Activated CD4-positive, alpha-beta T cell treated with anti-CD3 and anti-CD28 coated beads, Interleukin-2, amount 50 U/mL, for 48 hours (primary cell): ENCODE results near the gene RPAP3.
A peak's percentile ranks its signal among the peaks of the same experiment; 100 is the strongest.

Experiments used
- DNase-seq, 2 experiments: peaks; one replicate each; pipeline ENCODE4 v3.0.0-alpha.2; 2020

Gene RPAP3

DNA sequence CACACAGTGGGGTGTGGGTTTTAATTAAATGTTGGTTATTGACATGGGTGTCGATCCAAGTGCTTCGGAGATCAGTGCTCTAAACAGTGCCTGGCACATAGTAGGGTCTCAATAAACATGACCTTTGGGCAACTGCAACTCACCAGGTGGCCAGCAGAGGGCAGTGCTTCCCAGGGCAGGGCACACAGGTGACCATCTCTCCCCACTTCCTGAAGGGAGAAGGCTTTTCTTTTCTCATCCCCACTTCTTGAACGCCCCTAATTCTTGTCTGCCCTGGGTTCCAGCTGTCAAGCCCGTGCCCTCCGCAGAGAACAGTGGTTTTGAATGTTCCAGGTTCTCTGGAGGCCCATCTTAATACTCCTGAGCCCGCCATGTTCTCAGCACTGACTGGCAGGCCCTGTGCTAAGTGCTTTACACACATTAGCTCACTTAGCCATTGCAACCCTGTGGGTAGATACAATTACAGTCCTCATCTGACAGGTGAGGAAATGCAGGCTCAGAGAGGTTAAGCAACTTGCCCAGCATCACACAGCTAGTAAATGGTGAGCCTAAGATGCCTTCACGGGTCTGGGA, 36.5 kb upstream of the RPAP3 start:
- DNase-seq = peak; percentile 87 to 88

DNA sequence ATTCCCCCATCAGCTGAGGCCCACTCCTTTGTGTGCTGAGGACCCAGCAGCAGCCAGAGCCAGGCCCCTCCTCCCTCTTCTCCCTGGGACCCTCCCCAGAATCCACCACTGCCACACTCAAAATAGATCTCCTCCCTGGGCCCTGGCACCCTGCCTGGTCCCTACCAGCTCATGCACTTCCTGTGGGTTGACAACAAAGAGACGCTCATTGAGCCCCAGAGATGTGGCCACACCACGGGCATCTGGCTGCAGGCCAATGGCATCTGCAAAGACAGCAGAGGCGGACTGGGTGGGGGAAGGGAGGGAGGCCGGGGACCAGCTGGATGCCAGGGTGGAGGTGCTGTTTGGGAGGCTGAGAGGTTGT, 35.5 kb upstream of the RPAP3 start:
- peak; percentile 64 to 74 for DNase-seq

DNA sequence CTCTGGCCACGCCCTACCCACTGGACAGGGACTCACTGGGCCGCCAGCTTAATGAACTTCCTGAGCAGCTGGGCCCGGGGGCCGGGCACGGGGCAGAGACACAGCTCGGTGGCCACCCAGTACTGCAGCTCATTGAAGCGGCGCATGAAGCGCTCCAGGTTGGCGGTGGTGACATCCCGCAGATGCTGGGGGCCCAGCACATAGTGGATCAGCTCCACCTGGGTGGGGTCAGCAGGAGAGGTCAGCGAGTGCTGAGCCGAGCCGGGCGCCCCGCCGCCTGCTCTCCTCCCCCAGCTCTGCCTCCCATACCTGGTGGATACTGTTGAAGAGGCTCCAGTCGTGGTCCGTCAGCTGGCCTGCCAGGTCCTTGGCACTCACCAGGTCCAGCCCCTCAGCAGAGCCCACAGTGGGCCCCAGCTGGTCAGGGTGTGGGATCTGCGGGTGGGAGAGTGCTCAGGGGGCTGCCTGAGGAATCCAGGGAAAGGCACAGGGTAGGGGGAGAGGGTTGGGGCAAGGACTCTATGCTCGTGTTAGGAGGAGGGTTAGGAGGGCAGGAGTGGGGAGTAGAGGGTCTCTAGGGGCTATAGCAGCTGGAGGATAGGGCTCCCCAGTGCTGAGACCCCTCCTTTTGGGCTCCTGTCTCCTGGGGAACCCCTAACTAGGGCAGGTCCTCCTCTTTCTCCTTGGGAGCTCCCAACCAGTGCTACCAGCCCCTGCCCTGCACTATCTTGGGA, 34.9 kb upstream of the RPAP3 start:
- DNase-seq = no peak

DNA sequence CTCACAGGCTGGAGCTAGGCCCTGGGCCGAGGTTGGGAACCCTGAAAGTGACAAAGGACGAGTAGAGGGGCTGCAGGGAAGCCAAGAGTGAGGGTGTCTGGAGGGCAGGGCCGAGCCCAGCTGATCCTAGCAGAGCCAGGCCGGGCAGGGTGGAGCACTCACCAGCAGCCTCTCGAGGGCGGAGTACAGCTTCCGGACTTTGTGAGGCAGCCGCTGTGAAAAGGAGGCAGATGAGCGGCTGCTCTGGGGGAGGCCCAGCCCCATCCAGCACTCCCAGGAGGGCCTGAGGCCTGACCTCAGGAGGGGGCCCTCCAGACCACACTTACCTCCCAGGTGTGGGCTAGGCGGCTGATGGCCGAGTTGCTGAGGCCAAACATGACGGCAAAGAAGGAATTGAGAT, 34.1 kb upstream of the RPAP3 start:
- no peak for DNase-seq

DNA sequence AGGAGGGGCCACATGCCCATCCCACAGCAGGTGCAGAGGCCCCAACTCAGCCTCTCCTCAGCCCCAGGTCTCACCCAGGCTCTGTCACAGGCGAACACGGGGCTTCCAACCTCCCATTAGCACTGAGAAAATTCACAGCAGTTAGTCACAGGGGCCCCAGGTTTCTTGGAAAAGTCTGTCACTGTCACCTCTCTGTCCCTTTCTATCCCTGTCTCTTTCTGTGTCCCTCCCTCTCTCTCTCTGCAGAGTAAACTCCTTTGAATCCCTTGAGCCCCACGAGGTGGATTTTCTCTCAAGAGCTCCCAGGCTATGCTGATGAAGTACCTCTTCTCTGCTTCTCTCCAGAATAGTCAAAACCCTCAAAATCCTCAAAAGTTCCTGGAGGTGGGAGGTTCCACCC, 33.5 kb upstream of the RPAP3 start:
- DNase-seq = no peak

DNA sequence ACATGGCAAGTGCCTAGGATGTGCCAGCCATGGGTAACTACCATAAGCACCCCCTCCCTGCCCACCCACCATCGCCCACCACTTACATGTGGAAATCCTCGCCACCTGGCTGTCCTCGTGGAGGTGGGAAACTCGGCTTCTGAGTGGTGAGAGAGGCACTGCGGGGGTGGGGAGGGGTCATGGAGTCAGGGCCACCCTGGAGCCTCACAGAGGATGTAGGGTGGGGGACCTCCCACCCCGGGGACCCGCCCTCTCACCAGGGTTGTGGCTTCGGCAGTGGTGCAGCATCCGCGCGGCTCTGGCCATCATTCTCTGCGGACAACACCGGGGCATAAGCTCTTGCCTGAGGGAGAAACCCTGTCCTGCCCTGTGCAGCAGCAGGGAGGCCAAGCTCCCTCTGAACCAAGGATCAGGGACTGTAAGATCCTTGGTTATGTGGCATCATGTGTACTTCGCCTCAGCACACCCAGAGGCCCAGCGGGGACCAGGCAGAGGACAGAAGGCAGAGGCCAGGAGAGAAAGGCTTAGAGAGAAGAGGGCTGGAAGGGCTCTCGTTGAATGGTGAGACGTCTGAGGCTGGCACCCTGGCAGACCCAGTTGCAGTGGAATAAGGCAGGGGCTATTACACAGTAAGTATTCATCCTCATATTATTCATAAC, 32.2 kb upstream of the RPAP3 start:
- no peak for DNase-seq

DNA sequence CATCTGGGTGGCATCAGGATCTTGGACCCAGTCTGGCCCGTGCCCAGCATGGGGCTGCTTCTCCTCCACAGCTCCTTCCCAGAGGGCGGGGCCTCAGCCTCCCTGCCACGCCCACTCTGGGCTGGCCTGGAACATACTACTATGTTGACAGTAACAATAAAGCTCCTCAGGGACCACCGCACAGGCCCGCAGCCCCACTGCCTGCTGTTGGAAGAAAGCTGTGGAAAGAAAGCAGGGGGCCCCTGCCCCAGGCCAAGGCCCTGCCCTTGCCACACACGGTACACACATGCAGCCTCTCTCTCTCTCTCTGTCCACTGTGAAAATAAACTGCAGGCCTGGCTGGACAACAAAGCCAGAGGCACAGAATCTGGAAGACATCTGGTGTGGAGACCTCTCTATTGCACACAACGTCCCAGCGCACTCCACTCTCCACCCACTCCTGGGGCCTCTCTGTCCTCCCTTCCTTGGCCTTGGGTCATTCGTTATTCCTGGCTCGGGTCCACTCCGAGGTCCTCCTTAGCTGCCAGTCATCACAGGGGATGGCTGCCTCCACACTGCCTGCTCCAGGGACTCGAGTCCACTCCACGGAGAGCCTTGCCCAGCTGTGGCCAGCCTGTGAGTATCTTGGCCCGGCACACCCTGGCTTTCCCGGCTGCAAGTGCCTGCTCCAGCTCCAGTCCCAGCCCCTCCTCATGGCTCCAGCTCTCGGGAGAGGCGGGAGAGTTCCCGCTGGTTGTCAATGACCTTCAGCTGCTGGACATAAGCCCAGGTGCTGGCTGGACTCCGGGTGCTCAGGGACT, 31.2 kb upstream of the RPAP3 start:
- DNase-seq = no peak

DNA sequence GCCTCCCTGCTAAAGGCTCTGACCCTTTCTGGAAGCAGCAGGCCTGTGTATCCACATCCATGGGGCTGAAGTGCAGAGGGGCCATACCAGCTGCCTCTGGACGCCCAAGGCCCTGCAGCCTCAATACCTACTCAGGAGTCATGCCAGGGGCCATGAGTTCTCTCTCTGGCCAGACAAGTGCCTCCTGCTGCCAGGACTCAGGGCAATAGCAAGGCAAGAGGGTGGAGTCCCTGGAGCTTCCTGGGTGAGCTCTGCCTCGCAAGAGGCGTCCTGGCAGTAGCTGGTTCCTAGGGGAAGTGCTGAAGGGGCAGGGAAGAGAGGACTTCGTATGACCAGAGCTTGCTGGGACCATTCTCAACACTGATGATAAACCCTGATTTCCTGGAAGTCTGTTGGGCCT, 30.4 kb upstream of the RPAP3 start:
- DNase-seq = no peak

DNA sequence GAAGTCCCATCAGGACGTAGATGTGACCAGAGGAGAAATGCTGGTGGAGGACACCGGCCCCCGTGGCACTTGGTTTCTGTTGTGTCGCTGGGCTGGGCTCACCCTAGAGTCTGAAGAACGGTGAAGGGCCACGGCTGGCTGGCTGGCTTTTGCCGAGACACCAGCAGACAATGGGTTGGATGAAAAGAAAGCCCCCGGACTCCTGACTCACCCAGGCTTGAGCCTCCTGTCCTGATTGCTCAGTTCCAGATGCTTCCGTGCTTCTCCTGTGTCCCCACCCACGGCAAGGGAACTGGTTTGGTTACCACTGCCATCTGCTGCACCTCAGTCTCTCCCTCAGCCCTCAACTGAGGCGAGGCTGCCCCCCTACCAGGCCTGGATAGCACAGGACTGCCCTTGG, 29.8 kb upstream of the RPAP3 start:
- DNase-seq = no peak

DNA sequence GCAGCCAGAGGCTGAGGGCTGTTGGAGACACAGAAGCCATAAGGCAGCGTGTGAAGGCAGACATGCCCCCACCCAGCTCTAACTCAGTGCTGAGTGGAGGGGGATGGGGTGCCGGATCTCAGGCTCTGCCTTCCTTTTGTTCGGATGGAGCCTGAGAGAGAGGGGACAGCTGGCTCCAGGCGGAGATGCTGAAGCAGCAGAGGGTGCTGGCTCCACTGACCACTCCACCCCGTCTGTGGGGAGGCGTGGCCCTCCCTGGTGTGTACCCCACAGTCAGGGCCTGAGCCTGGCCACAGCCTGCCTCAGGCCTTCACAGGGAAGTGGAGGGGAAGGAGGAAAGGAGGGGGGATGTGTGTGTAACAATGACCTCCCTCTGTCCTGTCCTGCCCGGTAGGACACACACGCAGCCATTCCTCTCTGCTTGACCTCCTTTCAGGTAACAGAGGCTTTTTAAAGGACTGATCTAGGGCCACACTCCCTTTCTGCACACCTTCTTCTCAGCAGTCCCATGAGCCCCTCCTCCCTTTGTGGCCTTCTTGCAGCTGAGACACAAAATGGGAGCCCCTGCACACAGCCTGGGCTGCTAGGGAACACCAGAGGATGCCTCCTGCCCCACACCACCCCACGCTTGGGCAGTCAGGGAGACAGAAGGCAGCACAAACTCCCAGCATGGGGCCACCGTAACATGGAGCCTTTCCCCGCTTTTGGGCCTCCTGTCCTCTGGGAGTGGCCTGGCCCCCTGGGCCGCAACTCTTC, 29.1 kb upstream of the RPAP3 start:
- DNase-seq = no peak

DNA sequence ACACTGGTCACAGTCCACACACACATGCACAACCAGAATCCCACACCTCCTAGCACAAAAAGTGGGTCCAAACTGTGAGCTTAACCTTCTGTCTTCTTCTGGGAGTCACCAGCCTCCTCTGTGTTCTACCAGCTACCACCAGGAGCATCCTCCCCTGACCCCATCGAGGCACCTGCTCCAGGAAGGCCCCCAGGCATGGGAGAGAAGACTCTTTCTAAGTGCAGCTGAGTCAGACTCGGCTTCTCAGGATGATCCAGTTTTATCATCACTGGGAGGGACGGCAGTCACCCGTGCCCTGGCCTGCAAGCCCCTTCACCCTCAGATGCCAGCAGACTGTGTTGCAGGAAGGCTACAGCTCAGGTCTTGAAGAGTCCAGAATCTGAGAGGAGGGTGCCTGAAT, 27.3 kb upstream of the RPAP3 start:
- no peak for DNase-seq

DNA sequence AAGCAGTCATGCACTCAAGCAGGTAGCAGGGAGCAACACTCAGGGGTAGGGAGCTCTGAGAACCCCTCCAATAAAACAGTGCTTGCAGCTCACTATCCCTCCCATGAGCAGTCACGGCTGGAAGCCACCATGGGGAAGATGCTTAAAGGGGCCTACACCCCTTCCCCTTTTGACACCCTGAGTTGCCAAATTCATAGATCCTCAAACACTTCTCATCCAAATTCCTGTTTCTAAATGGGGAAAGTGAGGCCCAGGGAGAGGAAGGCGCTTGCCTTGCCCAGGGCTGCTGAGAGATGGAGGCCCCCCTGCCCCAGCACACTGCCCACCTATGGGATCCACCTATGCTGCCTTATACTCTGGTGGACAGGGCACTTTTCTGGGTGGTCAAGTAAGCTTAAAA, 26.7 kb upstream of the RPAP3 start:
- no peak for DNase-seq

DNA sequence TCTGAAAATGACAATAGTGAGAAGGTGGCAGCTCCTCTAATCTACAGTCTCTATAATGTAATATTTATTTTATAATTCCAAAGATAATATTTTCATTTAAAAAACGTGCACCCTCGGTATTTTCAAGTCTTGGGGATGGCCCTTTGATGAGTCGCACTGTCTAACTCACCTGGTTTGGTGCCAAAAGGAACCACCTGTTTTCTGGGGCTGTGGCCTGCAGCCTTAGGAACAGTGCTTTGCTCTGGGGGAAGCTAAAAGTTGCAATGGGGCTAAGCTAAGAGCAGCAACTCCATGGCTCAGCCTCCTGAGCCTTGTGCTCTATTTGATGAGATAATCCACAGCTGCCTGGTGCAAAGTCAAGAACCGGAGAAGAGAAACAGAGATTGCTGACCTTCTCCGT, 25.9 kb upstream of the RPAP3 start:
- no peak for DNase-seq

DNA sequence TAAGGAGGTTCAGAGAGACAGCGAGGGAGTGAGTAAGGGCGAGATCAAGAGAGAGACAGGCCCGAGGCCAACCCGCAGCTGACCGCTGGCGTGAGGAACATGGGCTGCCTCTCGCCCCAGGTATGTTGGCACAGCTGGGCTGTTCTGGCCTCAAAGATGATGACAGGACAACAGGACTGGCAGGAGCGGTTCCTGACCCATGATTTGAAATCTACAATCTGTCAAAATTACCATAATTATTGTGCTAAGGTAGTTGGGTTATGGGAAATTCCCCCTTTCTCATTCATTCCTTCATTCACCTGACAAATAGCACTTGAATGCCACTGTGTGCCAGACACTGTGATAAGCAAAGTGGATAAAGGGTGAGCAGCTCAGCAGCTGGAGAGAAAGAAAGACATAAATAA, 24.5 kb upstream of the RPAP3 start:
- no peak for DNase-seq

DNA sequence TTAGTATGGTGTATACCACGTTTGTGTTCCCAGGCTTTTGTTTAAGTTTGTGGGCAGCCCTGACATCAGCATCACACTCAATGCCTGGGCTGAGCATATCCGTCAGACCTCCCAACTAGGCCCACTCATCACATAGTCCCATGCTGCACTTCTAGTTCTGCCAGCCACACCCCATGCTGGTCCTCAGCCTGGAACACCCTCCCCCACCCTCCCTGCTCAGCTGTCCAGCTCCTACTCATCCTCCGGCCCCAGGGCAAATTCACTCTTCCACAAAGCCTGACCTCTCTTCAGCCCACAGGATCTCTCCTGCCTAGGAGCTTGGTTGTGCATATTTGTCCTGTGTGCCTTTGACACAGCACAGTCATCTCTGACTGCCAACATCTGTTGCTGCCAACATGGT, 23.4 kb upstream of the RPAP3 start:
- DNase-seq = no peak

DNA sequence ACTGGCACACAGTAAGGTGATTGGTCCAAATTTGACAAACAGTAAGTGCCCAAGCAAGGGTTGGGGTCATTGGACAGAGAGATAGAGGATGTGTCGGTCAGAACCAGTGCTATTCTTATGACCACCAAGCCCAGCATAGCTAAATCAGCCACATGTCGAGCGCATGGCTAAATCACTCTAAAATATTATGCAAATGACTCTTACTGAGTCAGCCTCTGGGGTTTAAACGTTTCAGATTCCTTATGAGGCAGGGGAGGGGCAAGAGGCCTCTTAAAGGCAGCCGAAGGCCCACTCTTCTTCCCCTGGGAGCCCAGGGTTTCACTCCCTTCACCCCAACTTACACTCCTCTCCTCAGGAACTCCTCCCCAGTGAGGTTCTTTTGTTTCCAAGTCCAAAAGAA, 20.1 kb upstream of the RPAP3 start:
- no peak for DNase-seq

DNA sequence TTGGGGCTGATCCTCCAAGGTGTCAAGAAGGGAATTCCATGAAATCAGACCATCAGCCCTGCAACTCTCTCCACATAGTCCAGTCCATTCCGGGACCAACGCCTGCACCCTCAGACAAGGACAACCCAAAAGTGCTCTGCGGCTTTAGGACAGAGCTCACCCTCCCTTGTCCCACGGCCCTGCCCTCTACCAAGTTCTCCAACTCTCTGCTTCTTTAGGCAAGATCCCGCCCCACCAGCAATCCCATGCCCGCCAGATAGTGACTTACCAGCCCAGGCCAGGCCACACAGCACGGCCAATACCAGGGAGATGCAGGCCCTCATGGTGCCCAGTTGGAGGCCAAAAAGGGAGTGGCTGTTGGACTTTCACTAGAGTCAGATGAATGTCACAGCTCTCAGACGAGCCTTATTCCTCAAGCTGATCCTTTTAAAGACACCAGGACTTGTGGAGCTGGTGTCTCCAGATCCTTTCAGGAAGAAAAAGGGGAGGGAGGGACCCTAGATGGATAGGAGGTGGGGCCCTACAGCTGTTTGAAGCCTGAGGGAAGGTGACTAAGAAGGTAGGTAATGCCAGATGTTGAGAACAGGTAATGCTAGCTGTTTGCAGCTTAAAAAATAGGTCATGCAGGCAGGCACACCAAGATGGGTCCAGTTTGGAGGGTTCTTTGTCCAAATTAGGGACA, 19.4 kb upstream of the RPAP3 start, which contains the start of gene ENDOU:
ENDOU (minus strand) TSS at position 400 of the 682 bp plus-strand sequence; CDS start at position 323, 77 bp downstream.
- DNase-seq = no peak

DNA sequence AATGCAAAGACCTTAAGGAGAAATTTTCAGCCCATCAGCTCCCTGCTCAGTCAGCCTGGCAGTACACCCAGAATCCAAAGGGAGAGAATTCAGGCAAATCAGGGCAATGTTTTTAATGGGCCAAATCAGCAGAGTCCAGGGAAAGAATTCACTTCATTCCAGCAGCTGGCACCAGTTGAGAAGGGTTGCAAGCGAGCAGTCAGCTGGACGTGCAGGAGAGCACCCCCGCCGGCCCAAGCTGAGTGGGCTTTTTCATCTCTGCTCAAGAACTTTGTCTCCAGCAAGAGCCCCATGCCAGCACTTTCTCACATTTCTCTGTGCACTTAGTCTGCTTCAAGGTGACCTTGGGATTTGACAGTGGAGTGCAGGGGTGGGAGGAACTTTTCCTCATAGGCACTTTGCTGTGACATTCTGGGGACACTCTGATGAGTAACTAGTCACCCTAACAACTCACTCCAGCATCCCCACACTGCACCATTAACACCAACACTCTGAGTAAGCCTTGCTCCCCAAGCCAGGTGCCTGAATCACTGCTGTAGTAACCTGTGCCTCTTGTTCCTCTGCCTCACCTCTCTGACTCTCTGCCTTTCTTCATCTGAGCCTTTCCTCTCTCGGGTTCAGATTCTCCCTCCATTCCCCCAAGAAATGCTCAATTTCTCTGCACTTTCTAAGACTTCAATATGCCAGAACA, 17.3 kb upstream of the RPAP3 start:
- no peak for DNase-seq

DNA sequence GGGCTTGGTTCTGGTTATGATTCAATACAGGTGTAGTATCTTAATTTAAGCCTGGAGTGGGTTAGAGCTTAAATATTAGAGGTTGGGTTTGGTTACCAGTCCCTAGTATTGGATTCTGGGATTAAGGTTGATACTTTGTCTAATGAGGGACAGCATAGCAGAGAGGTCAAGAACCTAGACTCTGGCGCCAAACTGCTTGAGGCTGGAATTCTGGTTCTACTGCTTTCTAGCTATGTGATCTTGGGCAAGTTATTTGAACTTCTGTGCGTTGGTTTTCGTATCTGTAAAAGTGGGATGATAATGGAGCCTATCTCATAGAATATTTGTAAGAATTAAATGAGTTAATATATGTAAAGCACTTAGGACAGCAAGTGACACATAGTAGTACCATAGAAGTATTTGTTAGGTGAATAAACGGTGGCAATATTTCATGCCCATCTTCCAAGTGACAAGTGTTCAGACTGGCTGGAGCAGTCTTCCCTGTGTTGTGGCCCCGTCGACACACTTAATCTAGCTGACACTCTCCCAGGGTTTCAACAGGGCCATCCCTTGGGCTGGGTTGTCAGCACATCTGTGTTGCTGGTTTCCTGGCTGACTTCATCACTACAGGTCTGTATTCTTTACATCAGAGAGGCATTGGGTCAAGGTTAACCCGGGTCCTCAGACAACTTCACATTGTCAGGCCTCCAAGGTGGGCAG, 16.5 kb upstream of the RPAP3 start:
- no peak for DNase-seq

DNA sequence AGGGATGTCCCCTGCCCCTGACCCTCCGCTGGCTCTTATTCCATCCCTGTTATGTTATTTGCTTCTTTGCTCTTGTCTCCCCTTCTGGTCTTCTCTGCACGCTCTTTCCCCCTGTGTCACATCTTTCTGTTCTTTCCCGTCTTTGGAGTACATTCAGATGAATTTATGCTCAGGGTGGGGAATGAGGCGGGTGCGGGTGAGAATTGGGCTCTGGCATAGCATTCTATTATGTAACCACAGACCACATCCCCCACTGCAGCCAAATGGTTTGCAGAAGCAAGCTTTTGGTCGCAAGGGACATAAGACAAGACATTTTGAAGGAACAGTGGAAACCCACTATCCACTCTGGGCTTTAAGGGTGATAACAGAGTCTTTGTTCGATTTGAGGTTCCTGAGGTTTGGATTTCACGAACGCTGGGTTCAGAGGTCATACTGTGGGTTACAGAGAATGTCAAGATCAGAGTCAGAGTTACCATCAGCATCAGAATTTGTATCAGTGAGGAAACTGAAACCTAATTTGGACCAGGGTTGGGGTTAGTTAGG, 15.7 kb upstream of the RPAP3 start:
- no peak for DNase-seq

DNA sequence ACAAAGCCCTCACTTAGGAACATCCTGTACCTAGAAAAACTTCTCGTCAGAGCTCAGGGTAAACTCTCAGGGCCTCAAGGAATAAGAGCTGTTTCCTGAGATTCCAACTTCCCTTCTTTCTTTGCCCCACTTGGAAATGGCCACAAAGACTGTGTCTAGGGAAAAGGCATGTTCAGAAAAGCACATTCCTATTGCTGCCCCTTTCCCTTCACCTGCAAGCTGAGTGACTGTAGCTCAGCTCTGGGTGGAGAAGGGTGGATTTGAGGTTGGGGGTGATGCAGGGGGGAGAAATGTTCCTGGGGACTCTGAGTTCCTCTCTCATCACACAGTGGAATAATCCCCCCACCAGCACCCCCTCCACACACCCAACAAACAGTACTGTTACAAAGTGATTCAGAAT, 12.7 kb upstream of the RPAP3 start:
- no peak for DNase-seq
